Measurements from ENCODE around the gene GNG11. TPM values are rescaled to one million over a fixed set of nuclear protein-coding genes. Genes with fewer than 3 reads are reported as not detected.

GNG11 gene
- total and polyA plus RNA-seq, 4 donors = 9.8 to 28.3 (median 26.5) TPM

DNA sequence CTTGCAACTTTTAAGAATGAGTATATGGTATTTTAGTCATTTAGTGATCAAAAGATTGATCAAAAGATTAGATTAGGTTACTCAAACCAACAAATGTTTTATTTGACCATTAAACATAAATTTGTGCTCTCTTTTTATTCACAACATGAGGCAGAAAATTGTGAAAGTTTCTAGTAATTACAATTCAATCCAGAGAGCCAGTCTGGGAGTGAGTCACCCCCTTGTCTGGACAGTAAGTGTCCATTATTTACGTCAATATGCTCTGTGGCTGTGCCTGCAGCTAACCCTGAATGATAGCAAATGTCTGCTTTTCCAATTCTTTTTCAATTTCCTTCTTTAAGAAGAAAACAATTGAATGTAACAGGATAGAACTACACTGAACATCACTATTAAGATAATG is 27.9 kb downstream of the GNG11 start:
- Histone ChIP-seq H3K27ac (ENCODE audit: low read depth in 1 of 2, low read length in 2 of 2) (no peak overlapping the region), H3K36me3 (ENCODE audit: control insufficient read depth in 1 of 2, insufficient read depth in 2 of 2, low read length in 1 of 2) (no peaks in the 10 kb centered on the region), H3K9me3 (ENCODE audit: control insufficient read depth, low read length) (no peaks in the 10 kb centered on the region), H3K27me3 (ENCODE audit: control insufficient read depth in 1 of 2, insufficient read depth in 2 of 2, low read length in 1 of 2) (no peaks in the 10 kb centered on the region), H3K4me3 (ENCODE audit: low read length in 2 of 2) (no peak overlapping the region), H3K4me1 (ENCODE audit: control insufficient read depth in 1 of 2, insufficient read depth in 2 of 2, low read length in 2 of 2) (no peaks in the 10 kb centered on the region)
- intact Hi-C loops (cut with DNase I) = no loop called here
- WGBS, 2 donors = 59 to 72% methylated on average over 1 of the region's 1 CpG
- no peak for DNase-seq
- no peak for ATAC-seq (ENCODE audit: low FRiP score)

DNA sequence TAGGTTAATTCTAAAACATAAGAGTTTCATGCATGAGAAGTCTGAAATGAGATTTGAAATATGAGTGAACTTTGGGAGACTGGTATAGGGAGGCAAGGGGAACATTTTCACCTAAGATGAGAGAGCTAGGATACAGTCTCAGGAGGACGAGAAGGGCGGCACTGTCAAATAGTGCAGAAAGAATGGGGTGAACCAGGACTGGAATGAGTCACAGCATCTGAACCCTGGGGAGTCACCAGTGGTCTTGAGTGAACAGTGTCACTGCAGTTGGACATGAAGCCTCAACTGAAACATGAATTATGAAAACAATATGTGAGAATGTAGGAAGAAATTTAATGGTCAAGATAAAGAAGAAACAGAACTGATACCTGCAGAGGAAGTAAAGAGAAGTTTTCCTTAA is 33.8 kb downstream of the GNG11 start:
- Histone ChIP-seq H3K4me3 (ENCODE audit: low read length in 2 of 2) (no peak overlapping the region), H3K27me3 (ENCODE audit: control insufficient read depth in 1 of 2, insufficient read depth in 2 of 2, low read length in 1 of 2) (no peaks in the 10 kb centered on the region), H3K27ac (ENCODE audit: low read depth in 1 of 2, low read length in 2 of 2) (no peak overlapping the region), H3K36me3 (ENCODE audit: control insufficient read depth in 1 of 2, insufficient read depth in 2 of 2, low read length in 1 of 2) (no peaks in the 10 kb centered on the region), H3K4me1 (ENCODE audit: control insufficient read depth in 1 of 2, insufficient read depth in 2 of 2, low read length in 2 of 2) (no peaks in the 10 kb centered on the region), H3K9me3 (ENCODE audit: control insufficient read depth, low read length) (no peaks in the 10 kb centered on the region)
- DNase-seq = no peak
- ATAC-seq (ENCODE audit: low FRiP score) = no peak
- WGBS, 2 donors = 81 to 90% methylated on average over 2 of the region's 2 CpGs
- intact Hi-C loops (cut with DNase I) = no loop called here

DNA sequence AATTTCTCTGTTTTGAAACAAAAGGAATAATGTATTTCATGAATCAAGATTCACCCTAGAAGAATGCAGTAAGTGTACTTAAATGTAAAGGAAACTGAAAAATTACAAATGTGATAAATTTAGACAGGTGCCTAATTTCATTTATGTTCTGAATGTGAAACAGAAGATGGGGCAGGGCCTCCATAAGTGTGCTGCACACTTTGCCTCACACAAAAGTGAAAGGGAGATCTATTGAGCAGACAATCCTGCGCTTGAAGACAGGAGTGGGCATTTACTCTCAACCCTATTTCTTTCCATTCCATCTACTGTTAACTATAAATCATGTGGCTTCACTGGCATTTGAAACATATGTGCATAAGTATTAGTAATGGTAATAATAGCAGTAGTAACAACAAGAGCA is 36.2 kb downstream of the GNG11 start:
- Histone ChIP-seq H3K4me1 (ENCODE audit: control insufficient read depth in 1 of 2, insufficient read depth in 2 of 2, low read length in 2 of 2) (no peaks in the 10 kb centered on the region), H3K4me3 (ENCODE audit: low read length in 2 of 2) (no peak overlapping the region), H3K27ac (ENCODE audit: low read depth in 1 of 2, low read length in 2 of 2) (no peak overlapping the region), H3K27me3 (ENCODE audit: control insufficient read depth in 1 of 2, insufficient read depth in 2 of 2, low read length in 1 of 2) (no peaks in the 10 kb centered on the region), H3K9me3 (ENCODE audit: control insufficient read depth, low read length) (no peaks in the 10 kb centered on the region), H3K36me3 (ENCODE audit: control insufficient read depth in 1 of 2, insufficient read depth in 2 of 2, low read length in 1 of 2) (no peaks in the 10 kb centered on the region)
- DNase-seq (no peak), ATAC-seq (ENCODE audit: low FRiP score) (no peak)
- 90 to 92% methylated on average over 1 of the region's 1 CpG for WGBS, 2 donors
- intact Hi-C loops (cut with DNase I) = no loop called here

DNA sequence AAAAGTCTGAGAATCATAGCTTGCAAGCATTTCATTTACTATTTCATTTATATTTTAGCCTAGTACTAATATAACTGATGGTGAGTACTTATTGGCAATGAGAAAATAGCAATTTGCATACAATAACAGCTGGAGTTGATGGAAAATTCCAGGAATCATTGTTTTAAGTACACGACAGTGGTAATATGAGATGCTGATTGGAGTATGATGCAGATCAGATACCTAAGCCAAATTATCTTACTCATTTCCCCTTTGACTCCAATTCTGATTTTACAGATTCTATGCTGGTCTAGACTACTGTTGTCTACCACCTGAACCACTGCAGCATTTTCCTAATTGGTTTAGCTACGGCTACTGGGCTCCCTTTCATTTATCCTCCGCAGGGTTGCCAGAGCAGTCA is 36.7 kb downstream of the GNG11 start:
- intact Hi-C loops (cut with DNase I) = no loop called here
- H3K27ac ChIP-seq (ENCODE audit: low read depth in 1 of 2, low read length in 2 of 2) = no peak overlapping the region
- ATAC-seq (ENCODE audit: low FRiP score) (no peak), DNase-seq (no peak)
- 80 to 82% methylated on average over 3 of the region's 3 CpGs for WGBS, 2 donors
- H3K4me3 ChIP-seq (ENCODE audit: low read length in 2 of 2) = no peak overlapping the region
- no peaks in the 10 kb centered on the region for H3K4me1 ChIP-seq (ENCODE audit: control insufficient read depth in 1 of 2, insufficient read depth in 2 of 2, low read length in 2 of 2)
- no peaks in the 10 kb centered on the region for H3K9me3 ChIP-seq (ENCODE audit: control insufficient read depth, low read length)
- H3K36me3 ChIP-seq (ENCODE audit: control insufficient read depth in 1 of 2, insufficient read depth in 2 of 2, low read length in 1 of 2) = no peaks in the 10 kb centered on the region
- no peaks in the 10 kb centered on the region for H3K27me3 ChIP-seq (ENCODE audit: control insufficient read depth in 1 of 2, insufficient read depth in 2 of 2, low read length in 1 of 2)

DNA sequence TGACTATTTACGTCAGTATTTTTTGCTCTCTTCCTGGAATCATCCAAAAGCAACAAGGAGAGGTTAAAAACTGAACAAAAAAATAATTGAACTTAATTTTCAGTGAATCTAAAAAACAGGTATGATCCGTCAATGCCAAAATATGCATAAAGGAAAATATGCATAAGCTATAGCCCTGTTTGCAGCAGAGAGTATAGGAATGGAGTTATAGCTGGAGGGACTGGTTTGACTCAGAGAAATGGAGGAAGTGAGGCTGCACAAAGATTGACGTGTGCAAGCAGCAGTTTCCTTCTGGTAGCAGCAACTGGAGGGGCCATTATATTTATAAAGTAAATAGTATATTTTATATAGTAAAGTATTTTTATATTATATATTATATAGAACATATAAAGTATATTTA is 37.1 kb downstream of the GNG11 start:
- ATAC-seq (ENCODE audit: low FRiP score) = no peak
- DNase-seq = no peak
- 83 to 87% methylated on average over 3 of the region's 3 CpGs for WGBS, 2 donors
- intact Hi-C loops (cut with DNase I) = no loop called here
- Histone ChIP-seq H3K36me3 (ENCODE audit: control insufficient read depth in 1 of 2, insufficient read depth in 2 of 2, low read length in 1 of 2) (no peaks in the 10 kb centered on the region), H3K27ac (ENCODE audit: low read depth in 1 of 2, low read length in 2 of 2) (no peak overlapping the region), H3K27me3 (ENCODE audit: control insufficient read depth in 1 of 2, insufficient read depth in 2 of 2, low read length in 1 of 2) (no peaks in the 10 kb centered on the region), H3K9me3 (ENCODE audit: control insufficient read depth, low read length) (no peaks in the 10 kb centered on the region), H3K4me3 (ENCODE audit: low read length in 2 of 2) (no peak overlapping the region), H3K4me1 (ENCODE audit: control insufficient read depth in 1 of 2, insufficient read depth in 2 of 2, low read length in 2 of 2) (no peaks in the 10 kb centered on the region)

DNA sequence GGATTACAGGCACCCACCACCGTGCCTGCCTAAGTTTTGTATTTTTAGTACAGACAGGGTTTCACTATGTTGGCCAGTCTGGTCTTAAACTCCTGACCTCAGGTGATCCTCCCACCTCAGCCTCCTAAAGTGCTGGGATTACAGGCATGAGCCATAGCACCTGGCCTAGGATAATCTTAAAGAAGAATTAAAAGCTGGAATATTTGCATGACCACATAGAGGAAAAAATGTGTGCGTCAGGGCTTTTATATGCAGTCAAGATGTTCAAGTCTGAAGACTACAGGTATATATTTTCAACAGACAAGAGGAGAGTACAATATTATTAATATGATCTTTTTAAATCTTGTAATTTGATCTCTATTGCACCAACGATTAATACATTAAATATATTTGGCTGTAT is 39.5 kb downstream of the GNG11 start:
- WGBS, 2 donors = 84 to 90% methylated on average over 3 of the region's 3 CpGs
- ATAC-seq (ENCODE audit: low FRiP score) (no peak), DNase-seq (no peak)
- Histone ChIP-seq H3K36me3 (ENCODE audit: control insufficient read depth in 1 of 2, insufficient read depth in 2 of 2, low read length in 1 of 2) (no peaks in the 10 kb centered on the region), H3K27ac (ENCODE audit: low read depth in 1 of 2, low read length in 2 of 2) (no peak overlapping the region), H3K4me3 (ENCODE audit: low read length in 2 of 2) (no peak overlapping the region), H3K4me1 (ENCODE audit: control insufficient read depth in 1 of 2, insufficient read depth in 2 of 2, low read length in 2 of 2) (no peaks in the 10 kb centered on the region), H3K27me3 (ENCODE audit: control insufficient read depth in 1 of 2, insufficient read depth in 2 of 2, low read length in 1 of 2) (no peaks in the 10 kb centered on the region), H3K9me3 (ENCODE audit: control insufficient read depth, low read length) (no peaks in the 10 kb centered on the region)
- intact Hi-C loops (cut with DNase I) = no loop called here

DNA sequence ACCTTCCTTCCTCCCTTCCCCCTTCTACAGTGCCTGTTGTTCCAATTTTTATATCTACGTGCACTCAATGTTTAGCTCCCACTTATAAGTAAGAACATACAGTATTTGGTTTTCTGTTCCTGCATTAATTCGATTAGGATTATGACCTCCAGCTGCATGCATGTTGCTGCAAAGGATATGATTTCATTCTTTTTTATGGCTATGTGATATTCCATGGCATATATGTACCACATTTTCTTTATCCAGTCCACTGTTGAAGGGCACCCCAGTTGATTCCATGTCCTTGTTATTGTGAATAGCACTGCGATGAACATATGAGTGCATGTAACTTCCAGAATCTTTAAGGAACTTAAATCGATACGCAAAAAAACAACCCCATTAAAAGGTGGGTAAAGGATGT is 42.7 kb downstream of the GNG11 start:
- intact Hi-C loops (cut with DNase I) = no loop called here
- no peak for DNase-seq
- Histone ChIP-seq H3K9me3 (ENCODE audit: control insufficient read depth, low read length) (no peaks in the 10 kb centered on the region), H3K36me3 (ENCODE audit: control insufficient read depth in 1 of 2, insufficient read depth in 2 of 2, low read length in 1 of 2) (no peaks in the 10 kb centered on the region), H3K4me1 (ENCODE audit: control insufficient read depth in 1 of 2, insufficient read depth in 2 of 2, low read length in 2 of 2) (no peaks in the 10 kb centered on the region), H3K27ac (ENCODE audit: low read depth in 1 of 2, low read length in 2 of 2) (no peak overlapping the region), H3K4me3 (ENCODE audit: low read length in 2 of 2) (no peak overlapping the region), H3K27me3 (ENCODE audit: control insufficient read depth in 1 of 2, insufficient read depth in 2 of 2, low read length in 1 of 2) (no peaks in the 10 kb centered on the region)
- WGBS, 2 donors = 95 to 97% methylated on average over 5 of the region's 5 CpGs
- ATAC-seq (ENCODE audit: low FRiP score) = no peak

DNA sequence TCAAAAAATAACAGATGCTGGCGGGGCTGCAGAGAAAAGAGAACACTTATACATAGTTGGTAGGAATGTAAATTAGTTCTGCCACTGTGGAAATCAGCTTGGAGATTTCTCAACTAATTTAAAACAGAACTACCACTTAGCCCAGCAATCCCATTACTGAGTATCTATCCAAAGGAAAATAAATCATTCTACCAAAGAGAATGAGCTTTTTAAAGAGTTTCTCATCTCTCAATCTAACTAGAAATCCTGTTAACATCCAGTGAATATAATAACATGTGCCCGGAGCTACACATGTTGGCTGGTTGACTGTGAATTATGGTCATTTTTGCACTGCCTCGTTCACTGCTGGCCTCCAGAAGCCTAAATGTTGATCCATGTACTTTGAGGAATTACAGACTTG is 43.3 kb downstream of the GNG11 start:
- no peaks in the 10 kb centered on the region for H3K9me3 ChIP-seq (ENCODE audit: control insufficient read depth, low read length)
- H3K27me3 ChIP-seq (ENCODE audit: control insufficient read depth in 1 of 2, insufficient read depth in 2 of 2, low read length in 1 of 2) = no peaks in the 10 kb centered on the region
- no peak overlapping the region for H3K4me3 ChIP-seq (ENCODE audit: low read length in 2 of 2)
- WGBS, 2 donors = 39 to 59% methylated on average over 3 of the region's 3 CpGs
- no peaks in the 10 kb centered on the region for H3K36me3 ChIP-seq (ENCODE audit: control insufficient read depth in 1 of 2, insufficient read depth in 2 of 2, low read length in 1 of 2)
- intact Hi-C loops (cut with DNase I) = no loop called here
- no peak for DNase-seq
- H3K27ac ChIP-seq (ENCODE audit: low read depth in 1 of 2, low read length in 2 of 2) = no peak overlapping the region
- no peak for ATAC-seq (ENCODE audit: low FRiP score)
- H3K4me1 ChIP-seq (ENCODE audit: control insufficient read depth in 1 of 2, insufficient read depth in 2 of 2, low read length in 2 of 2) = no peaks in the 10 kb centered on the region

DNA sequence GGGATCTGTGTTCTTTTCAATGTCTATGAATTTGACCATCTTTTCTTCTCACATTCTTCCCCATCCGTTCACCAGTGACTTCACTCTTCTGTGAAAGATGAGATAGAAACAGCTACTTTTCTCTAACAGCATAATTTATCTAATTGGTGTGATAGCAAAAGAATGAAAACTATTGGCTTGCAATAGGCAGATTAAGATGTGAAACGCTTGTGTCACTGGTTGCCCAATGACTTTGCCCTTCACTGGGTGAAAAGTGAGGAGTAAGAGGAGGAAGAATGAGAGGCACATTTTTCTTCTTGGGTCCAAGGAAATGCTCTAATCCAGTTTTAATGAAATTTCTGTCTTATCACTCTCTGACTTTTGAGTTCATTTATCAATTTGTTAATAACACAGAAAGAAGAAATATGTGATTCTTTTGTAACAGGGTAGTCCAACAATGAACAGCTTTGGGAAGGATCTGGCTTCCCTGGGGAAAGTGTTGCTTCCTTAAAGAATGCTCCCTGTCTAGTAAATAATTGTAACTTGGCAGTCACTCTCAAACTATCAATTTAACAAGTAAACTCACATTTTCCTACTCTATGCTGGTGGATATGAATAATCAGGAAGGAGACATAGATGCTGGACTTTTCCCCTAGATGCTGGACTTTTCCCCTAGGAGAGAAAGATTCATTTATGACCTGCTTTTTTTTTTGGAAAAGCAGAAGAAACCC is 47.5 kb downstream of the GNG11 start:
- Histone ChIP-seq H3K4me1 (ENCODE audit: control insufficient read depth in 1 of 2, insufficient read depth in 2 of 2, low read length in 2 of 2) (no peaks in the 10 kb centered on the region), H3K4me3 (ENCODE audit: low read length in 2 of 2) (no peak overlapping the region), H3K36me3 (ENCODE audit: control insufficient read depth in 1 of 2, insufficient read depth in 2 of 2, low read length in 1 of 2) (no peaks in the 10 kb centered on the region), H3K27me3 (ENCODE audit: control insufficient read depth in 1 of 2, insufficient read depth in 2 of 2, low read length in 1 of 2) (no peaks in the 10 kb centered on the region), H3K27ac (ENCODE audit: low read depth in 1 of 2, low read length in 2 of 2) (no peak overlapping the region), H3K9me3 (ENCODE audit: control insufficient read depth, low read length) (no peaks in the 10 kb centered on the region)
- DNase-seq (no peak), ATAC-seq (ENCODE audit: low FRiP score) (no peak)
- 69 to 81% methylated on average over 2 of the region's 2 CpGs for WGBS, 2 donors
- intact Hi-C loops (cut with DNase I) = no loop called here
